Astrocyte (in vitro differentiated cells and primary cell): Measurements from ENCODE around the gene CHAF1A.

Experiments used
- CTCF ChIP-seq: IDR thresholded peaks from 2 replicates; pipeline ENCODE4 v1.5.1; 2011; ENCODE audit warnings: low read depth, mild to moderate bottlenecking, inconsistent platforms, low read length, moderate library complexity; ENCODE audit not compliant: insufficient read depth
- EZH2 ChIP-seq: IDR thresholded peaks from 2 replicates; pipeline ENCODE4 v1.6.1; 2012; ENCODE audit warnings: mild to moderate bottlenecking, low read length, inconsistent platforms; ENCODE audit not compliant: insufficient read depth

- TF ChIP-seq CTCF (no peak), EZH2 (no peak)
These were observed 42.6 kb downstream of the CHAF1A start for GRCh38 chr19:4444765-4445741.
